ENCODE measurements around the gene PDIA6.

- TF ChIP-seq, protein P1, sequence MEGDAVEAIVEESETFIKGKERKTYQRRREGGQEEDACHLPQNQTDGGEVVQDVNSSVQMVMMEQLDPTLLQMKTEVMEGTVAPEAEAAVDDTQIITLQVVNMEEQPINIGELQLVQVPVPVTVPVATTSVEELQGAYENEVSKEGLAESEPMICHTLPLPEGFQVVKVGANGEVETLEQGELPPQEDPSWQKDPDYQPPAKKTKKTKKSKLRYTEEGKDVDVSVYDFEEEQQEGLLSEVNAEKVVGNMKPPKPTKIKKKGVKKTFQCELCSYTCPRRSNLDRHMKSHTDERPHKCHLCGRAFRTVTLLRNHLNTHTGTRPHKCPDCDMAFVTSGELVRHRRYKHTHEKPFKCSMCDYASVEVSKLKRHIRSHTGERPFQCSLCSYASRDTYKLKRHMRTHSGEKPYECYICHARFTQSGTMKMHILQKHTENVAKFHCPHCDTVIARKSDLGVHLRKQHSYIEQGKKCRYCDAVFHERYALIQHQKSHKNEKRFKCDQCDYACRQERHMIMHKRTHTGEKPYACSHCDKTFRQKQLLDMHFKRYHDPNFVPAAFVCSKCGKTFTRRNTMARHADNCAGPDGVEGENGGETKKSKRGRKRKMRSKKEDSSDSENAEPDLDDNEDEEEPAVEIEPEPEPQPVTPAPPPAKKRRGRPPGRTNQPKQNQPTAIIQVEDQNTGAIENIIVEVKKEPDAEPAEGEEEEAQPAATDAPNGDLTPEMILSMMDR (conservative IDR thresholded peaks at IDR 0.05) = no peak
- TF ChIP-seq ZFX (IDR thresholded peaks at IDR 0.05) = no peak
Measured at GRCh38 chr2:10768063-10768507, 44.5 kb downstream of the PDIA6 start.
